CD4-positive, alpha-beta T cell treated with Interferon alpha-2 for 1 hour (primary cell): ENCODE data around the gene IGFALS.

Experiments
- DNase-seq, 2 donors: peaks; one replicate each; pipeline ENCODE4 v3.0.0-alpha.2; 2020 to 2022

IGFALS gene

GRCh38 chr16:1741553-1742165, 51.8 kb downstream of the IGFALS start:
- DNase-seq = no peak

DNA sequence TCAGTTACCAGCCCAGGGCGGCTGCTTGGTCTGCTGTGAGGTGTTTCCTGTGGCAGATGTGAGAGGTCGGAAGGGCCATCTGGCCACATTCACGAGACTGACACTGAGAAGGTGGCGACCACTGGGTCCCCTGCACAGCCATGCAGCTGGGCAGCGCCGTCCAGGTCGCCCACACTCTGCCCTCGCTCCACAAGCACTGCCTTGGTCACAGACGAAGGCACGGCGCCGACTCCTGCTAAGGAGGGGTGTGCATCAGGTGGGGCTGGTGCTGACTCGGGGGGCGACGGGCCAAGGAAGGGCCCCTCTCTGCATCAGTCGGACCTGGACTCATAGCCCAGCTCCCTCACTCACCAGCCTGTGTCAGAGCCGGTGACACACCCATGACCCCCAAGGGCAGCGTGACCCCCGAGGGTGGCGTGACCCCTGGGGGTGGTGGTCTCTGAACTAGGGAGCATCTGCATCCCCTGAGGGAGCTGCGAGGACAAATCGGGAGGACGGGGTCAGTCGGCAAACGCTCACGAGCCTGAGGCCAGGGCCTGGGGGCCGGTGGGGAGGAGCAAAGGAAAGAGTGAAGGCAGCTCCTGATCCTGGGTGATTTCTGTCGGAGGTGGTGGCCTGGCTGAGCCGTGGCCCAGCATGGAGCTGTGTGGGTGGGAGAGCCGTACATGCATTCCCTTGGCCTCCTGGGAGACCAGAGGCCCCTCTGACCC, 52.6 kb downstream of the IGFALS start:
- no peak for DNase-seq
